ENCODE measurements around the gene CMTM4. TPM values are rescaled to one million over a fixed set of nuclear protein-coding genes. Genes with fewer than 3 reads are reported as not detected.

Gene CMTM4
- total and polyA plus RNA-seq, 2 of the 4 experiments (the other 2 are of a cell fraction), result 9.0 to 14.5 TPM

- DNase-seq, result peak; percentile 66
Measured at GRCh38 chr16:66668777-66669444, 27.6 kb downstream of the CMTM4 start.

More at GRCh38 chr16:66668777-66669444, 27.6 kb downstream of the CMTM4 start:
- ATAC-seq (ENCODE audit: low read depth), result 0 out of 2 replicates have a peak, but pooled peaks have one; percentile 24
- CTCF ChIA-PET, result interaction anchor here (0.5 kb wide), 1 partner anchor 30 kb away, joined by 4 read pairs; no protein-coding TSS in a partner anchor
- no peak overlapping the region for H3K4me3 ChIP-seq (ENCODE audit: insufficient read depth, low read depth, low read length)
- dilution Hi-C loops (cut with HindIII; ENCODE audit: low sequenced_read_pairs, unreplicated experiment), result no loop called here
- POLR2A ChIA-PET (ENCODE audit: unreplicated experiment), result interaction anchor here (0.6 to 0.7 kb wide), 3 partner anchors 12 to 43 kb away, joined by 3 to 4 read pairs (median 3); no protein-coding TSS in a partner anchor
- H3K18ac ChIP-seq (ENCODE audit: low read depth, low read length), result no peak overlapping the region
- H2AFZ ChIP-seq (replicated peaks; ENCODE audit: low read length, poor library complexity), result no peak overlapping the region
- no peak overlapping the region for H2BK5ac ChIP-seq (ENCODE audit: low read depth, low read length, poor library complexity, severe bottlenecking)
- H3K9me3 ChIP-seq (ENCODE audit: control insufficient read depth, insufficient read depth, low read length), result no peaks in the 10 kb centered on the region
- TF ChIP-seq ELK1 (IDR thresholded peaks at IDR 0.05; ENCODE audit: borderline replicate concordance, low read depth, low read length) (no peak), RFX5 (IDR thresholded peaks at IDR 0.05; ENCODE audit: low read depth, low read length) (no peak), MAZ (IDR thresholded peaks at IDR 0.05; ENCODE audit: borderline replicate concordance, low read depth, low read length) (no peak), CTCF (conservative IDR thresholded peaks at IDR 0.05; ENCODE audit: low read depth, low read length) (no peak), POLR2A (IDR thresholded peaks at IDR 0.05; ENCODE audit: low read depth, low read length) (no peak), MAFK (IDR thresholded peaks at IDR 0.05; ENCODE audit: low read depth, low read length) (no peak), FOS (IDR thresholded peaks at IDR 0.05; ENCODE audit: low read depth, low read length) (no peak), CEBPB (IDR thresholded peaks at IDR 0.05; ENCODE audit: low read depth, low read length) (no peak), USF2 (IDR thresholded peaks at IDR 0.05; ENCODE audit: low read depth, low read length) (no peak), CHD1 (IDR thresholded peaks at IDR 0.05; ENCODE audit: low read depth, low read length) (no peak), MXI1 (IDR thresholded peaks at IDR 0.05; ENCODE audit: borderline replicate concordance, low read depth, low read length) (no peak), BHLHE40 (IDR thresholded peaks at IDR 0.05; ENCODE audit: low read depth, low read length) (no peak), RAD21 (IDR thresholded peaks at IDR 0.05; ENCODE audit: low read length) (no peak), NFE2L2 (IDR thresholded peaks at IDR 0.05; ENCODE audit: low read depth, low read length) (no peak), SMC3 (IDR thresholded peaks at IDR 0.05; ENCODE audit: low read depth, low read length) (no peak)
- H3K27ac ChIP-seq (ENCODE audit: insufficient read depth, low read length), result no peak overlapping the region
- H3K9ac ChIP-seq (ENCODE audit: low read depth, low read length), result no peak overlapping the region
- no peaks in the 10 kb centered on the region for H3K36me3 ChIP-seq (ENCODE audit: control insufficient read depth, insufficient read depth, low read length)
- H2BK15ac ChIP-seq (ENCODE audit: low read depth, low read length), result no peak overlapping the region
- H3K9me1 ChIP-seq (ENCODE audit: insufficient read depth, low read length), result peaks cover 6% of the 10 kb centered on the region; the same call in 1 of the 2 replicates
- H3K4me2 ChIP-seq (ENCODE audit: low read depth, low read length), result no peak overlapping the region
- no peak overlapping the region for H2AK5ac ChIP-seq (ENCODE audit: low read depth, low read length)
- no peak overlapping the region for H2BK20ac ChIP-seq (ENCODE audit: low read depth, low read length)
- no TSS peak for BruUV-seq (replicated peaks)
- no peak overlapping the region for H4K5ac ChIP-seq (ENCODE audit: low read depth, low read length)
- peak overlapping the region; percentile 66; the same call in 1 of the 2 replicates for H3K23ac ChIP-seq (ENCODE audit: low read depth, low read length)
- H3K27me3 ChIP-seq (ENCODE audit: control insufficient read depth, insufficient read depth, low read length), result no peaks in the 10 kb centered on the region
- H3K4me1 ChIP-seq (ENCODE audit: control insufficient read depth, insufficient read depth, low read length), result no peaks in the 10 kb centered on the region
- no peak overlapping the region for H3K14ac ChIP-seq (replicated peaks; ENCODE audit: low read depth, low read length)
- in situ Hi-C loops (cut with MboI; ENCODE audit: low sequenced_read_pairs), result no loop called here
- H3K4ac ChIP-seq (ENCODE audit: low read depth, low read length), result no peak overlapping the region
- H4K91ac ChIP-seq (ENCODE audit: insufficient read depth, low read depth, low read length), result no peak overlapping the region
- no peak overlapping the region for H3K56ac ChIP-seq (ENCODE audit: extremely low read depth, insufficient read depth, low read length)
- H4K20me1 ChIP-seq (ENCODE audit: insufficient read depth, low read length), result no peaks in the 10 kb centered on the region
- H3K79me1 ChIP-seq (ENCODE audit: low read depth in 1 of 2, low read length in 2 of 2), result peaks cover 0 to 6% of the 10 kb centered on the region in 2 experiments; a peak in 3 of 4 replicates
- intact Hi-C loops (cut with micrococcal nuclease), result no loop called here
- no peak overlapping the region for H4K8ac ChIP-seq (ENCODE audit: low read depth in 2 of 2, low read length in 2 of 2)
- H2BK120ac ChIP-seq (ENCODE audit: low read depth, low read length), result no peak overlapping the region
- no CpG with 5 or more reads among the region's 6 CpGs for WGBS, 2 experiments (ENCODE audit: extremely low coverage in 2 of 2, insufficient read length in 1 of 2)
- no peak overlapping the region for H2AK9ac ChIP-seq (replicated peaks; ENCODE audit: low read depth, low read length, poor library complexity)

Data from IMR-90 (cell line).